ENCODE results near the gene CYP39A1.

DNA sequence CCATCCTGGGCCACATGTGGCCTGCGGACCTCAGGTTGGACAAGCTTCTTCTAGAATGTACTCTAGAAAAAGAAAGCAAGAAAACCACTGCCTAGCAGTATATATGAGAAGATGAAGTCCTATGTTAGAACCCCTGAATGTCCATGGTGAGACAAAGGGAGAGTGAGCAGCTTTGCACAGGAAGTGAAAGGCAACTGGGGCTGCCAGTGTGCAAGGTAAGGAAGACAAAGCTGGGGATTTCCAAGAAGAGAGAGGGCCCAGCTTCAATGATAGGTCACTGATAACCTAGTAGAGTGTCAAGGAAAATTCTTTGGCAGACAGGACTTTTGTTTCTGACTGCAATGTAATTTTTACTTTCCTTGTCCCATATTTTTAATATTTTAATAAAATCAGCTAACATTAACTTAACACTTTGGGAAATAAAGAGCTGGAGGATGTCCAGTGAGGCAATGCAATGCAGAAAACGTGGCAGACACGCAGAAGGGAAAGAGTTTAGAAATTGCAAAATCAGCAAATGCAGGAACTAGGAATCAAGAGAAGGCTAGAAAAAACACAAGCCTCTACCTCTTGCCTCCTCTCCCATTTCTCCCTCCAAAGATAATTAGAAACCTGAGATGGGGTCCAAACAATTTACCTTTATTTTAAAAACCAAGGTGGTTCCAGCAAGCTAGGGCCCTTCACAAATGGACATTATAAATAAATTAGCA is 47.4 kb downstream of the CYP39A1 start:
- TF ChIP-seq POLR2AphosphoS5 (IDR thresholded peaks at IDR 0.05; ENCODE audit: low read depth, low read length) (no peak), POLR2A (IDR thresholded peaks at IDR 0.05; ENCODE audit: low read depth, low read length) (no peak), SPI1 (IDR thresholded peaks at IDR 0.05; ENCODE audit: low read depth, low read length) (peak; percentile 26; the same call in 1 of the 2 replicates), TAF1 (IDR thresholded peaks at IDR 0.05; ENCODE audit: low read depth, low read length) (no peak), POU2F2 (IDR thresholded peaks at IDR 0.05; ENCODE audit: low read depth, low read length) (no peak), PAX5 (IDR thresholded peaks at IDR 0.05; ENCODE audit: insufficient read depth, low read length, severe bottlenecking) (no peak)

All from GM12891 (cell line).